ENCODE results near the gene FBXL13.

The FBXL13 gene

GRCh38 chr7:102829075-102829474, 245.5 kb downstream of the FBXL13 start:
- ChIA-PET CTCF (interaction anchor here (0.6 kb wide), 1 partner anchor 35 kb away, joined by 3 read pairs; no protein-coding TSS in a partner anchor), POLR2A (ENCODE audit: low non-redundant PET) (no interaction called here)
- TF ChIP-seq CTCF (conservative IDR thresholded peaks at IDR 0.05; ENCODE audit: low read depth), result no peak
- no peak for DNase-seq (ENCODE audit: low spot score)
- H3K27ac ChIP-seq, result no peak overlapping the region

- ChIA-PET CTCF (no interaction called here), POLR2A (ENCODE audit: low non-redundant PET) (no interaction called here)
- no peak for DNase-seq (ENCODE audit: low spot score)
- TF ChIP-seq CTCF (conservative IDR thresholded peaks at IDR 0.05; ENCODE audit: low read depth), result no peak
- H3K27ac ChIP-seq, result no peak overlapping the region
Observed at GRCh38 chr7:102828286-102828685, 246.3 kb downstream of the FBXL13 start.

DNA sequence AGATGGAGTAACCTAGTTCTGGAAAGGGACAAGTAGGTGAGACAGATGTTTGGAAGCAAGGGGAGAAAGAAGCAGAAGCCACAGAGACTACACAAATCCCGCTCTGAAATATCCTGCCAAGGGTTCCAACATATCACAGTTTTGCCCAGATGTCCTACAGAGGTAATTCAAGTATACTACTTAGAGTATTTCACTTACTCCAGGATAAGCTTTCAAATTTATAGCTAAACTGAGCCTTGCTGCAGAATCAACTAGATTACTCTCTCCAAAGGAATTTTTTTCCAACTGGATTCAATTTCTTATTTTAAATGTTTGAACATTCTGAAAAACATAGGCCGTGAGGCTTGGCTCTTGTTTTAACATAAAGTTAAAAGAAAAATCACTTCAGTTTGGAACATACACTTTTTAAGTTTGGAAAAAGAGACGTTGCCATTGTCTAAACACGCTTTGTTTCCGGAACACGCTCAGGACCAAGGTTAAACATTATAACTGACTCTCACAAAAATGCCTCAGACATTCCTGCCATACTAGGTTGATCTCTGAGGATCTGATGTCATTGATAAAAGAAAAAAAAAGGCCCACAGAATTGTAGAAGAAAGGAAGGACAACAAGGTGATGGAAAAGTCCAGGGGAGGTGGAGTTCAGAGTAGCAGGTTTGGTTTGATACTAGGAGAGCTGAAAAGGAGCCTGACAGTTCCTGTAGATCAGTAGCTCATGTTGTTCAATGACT, 251.0 kb downstream of the FBXL13 start:
- POLR2A ChIA-PET (ENCODE audit: low non-redundant PET), result no interaction called here
- CTCF ChIA-PET, result no interaction called here

DNA sequence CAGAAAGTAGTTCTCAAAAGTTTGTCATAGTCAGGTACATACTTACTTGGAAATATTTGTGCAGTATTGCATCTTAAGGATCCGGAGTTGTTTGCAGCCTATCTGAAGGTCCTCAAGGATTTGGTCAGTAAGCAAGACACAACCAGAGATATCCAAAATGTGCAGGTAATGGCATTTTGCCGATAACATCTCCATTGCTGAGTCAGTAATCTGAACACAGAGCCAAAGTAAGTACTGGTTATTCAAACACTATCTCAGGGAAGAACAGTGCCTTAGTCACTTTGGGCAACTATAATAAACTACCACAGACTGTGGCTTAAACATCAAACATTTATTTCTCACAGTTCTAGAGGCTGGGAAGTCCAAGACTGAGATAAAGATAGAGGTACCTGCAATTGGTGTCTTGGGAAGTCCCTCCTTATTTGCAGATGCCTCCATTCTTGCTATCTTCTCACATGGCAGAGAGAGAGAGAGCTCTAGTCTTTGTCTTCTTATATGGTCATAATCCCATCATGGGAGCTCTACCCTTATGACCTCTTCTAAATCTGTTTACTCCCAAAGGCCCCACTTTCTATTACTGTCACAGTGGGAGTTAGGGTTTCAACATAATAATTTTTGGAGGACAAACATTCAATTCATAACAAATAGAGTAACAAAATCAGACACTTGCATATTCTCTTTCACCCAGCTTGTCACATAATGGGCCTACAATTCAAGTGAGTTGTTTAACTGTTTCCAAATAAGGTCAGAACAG, 252.4 kb downstream of the FBXL13 start:
- no peak overlapping the region for H3K27ac ChIP-seq
- POLR2A ChIA-PET (ENCODE audit: low non-redundant PET), result no interaction called here
- CTCF ChIA-PET, result interaction anchor here (0.5 to 0.7 kb wide), 3 partner anchors 16 to 263 kb away, joined by 3 to 7 read pairs (median 3); no protein-coding TSS in a partner anchor
- no peak for DNase-seq (ENCODE audit: low spot score)
- TF ChIP-seq CTCF (conservative IDR thresholded peaks at IDR 0.05; ENCODE audit: low read depth), result no peak

More for the DNA sequence above, 251.0 kb downstream of the FBXL13 start:
- DNase-seq (ENCODE audit: low spot score), result no peak
- no peak for TF ChIP-seq CTCF (conservative IDR thresholded peaks at IDR 0.05; ENCODE audit: low read depth)
- no peak overlapping the region for H3K27ac ChIP-seq

- CTCF ChIA-PET, result no interaction called here
- DNase-seq (ENCODE audit: low spot score), result no peak
- TF ChIP-seq CTCF (conservative IDR thresholded peaks at IDR 0.05; ENCODE audit: low read depth), result no peak
- no peak overlapping the region for H3K27ac ChIP-seq
- POLR2A ChIA-PET (ENCODE audit: low non-redundant PET), result no interaction called here
Observed at GRCh38 chr7:102819151-102819550, 255.4 kb downstream of the FBXL13 start.

- CTCF ChIA-PET, result no interaction called here
- no peak for DNase-seq (ENCODE audit: low spot score)
Observed at GRCh38 chr7:102817616-102818573, 256.7 kb downstream of the FBXL13 start.

More at GRCh38 chr7:102817616-102818573, 256.7 kb downstream of the FBXL13 start:
- POLR2A ChIA-PET (ENCODE audit: low non-redundant PET), result no interaction called here
- no peak overlapping the region for H3K27ac ChIP-seq
- no peak for TF ChIP-seq CTCF (conservative IDR thresholded peaks at IDR 0.05; ENCODE audit: low read depth)

Measured in RWPE1 (cell line).